Diencephalon (tissue), 1 donor: Measurements from ENCODE around the gene ABCG5. TPM values are rescaled to one million over a fixed set of nuclear protein-coding genes. Genes with fewer than 3 reads are reported as not detected.

Experiments
- small RNA-seq: library from RNA; depleted of rRNA; stranded (forward); fragments of <200 nt; gene quantifications from one replicate; pipeline ENCODE3, GENCODE V24; 2014
- total RNA-seq: library from RNA; depleted of rRNA; stranded (reverse); fragments of >200 nt; gene quantifications from one replicate; pipeline ENCODE4 v1.2.3, GENCODE V29; 2014

Gene ABCG5
- 0.23 TPM for total RNA-seq

DNA sequence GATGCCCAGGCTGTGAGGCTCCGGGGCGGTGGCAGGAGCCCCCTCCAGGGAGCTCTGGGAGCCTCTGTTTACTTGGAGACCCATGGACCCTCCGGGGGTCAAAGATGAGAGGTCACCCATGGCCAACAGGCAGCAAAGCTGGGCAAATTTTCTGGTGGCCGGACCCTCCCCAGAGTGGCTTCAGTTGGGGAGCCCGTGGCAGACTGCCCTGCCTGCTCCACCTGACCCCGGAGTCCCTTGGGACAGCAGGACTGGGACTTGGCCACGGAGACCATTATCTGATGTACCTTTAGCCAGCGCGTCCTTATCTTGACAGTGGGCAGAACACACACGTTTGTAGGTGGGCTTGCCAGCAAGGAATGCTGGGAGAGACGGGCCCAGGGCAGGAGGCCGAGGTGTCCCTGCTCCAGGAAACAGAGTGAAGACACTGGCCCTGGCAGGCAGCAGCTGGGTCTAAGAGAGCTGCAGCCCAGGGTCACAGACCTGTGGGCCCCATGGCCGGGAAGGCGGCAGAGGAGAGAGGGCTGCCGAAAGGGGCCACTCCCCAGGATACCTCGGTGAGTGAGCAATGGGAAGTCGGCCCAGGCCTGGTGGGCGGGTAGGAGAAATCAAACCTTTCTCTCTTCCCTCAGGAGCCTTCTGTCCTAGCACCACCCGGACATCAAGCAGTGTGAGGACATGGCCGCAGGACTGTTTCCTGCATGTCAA, at the start of gene ABCG5, which contains the start of gene ABCG8:
ABCG5 (minus strand) TSS at position 280 of the 708 bp plus-strand sequence; CDS start at position 120, 160 bp downstream.
ABCG8 (plus strand) TSS at position 412 of the 708 bp plus-strand sequence; CDS start at position 495, 83 bp downstream.

DNA sequence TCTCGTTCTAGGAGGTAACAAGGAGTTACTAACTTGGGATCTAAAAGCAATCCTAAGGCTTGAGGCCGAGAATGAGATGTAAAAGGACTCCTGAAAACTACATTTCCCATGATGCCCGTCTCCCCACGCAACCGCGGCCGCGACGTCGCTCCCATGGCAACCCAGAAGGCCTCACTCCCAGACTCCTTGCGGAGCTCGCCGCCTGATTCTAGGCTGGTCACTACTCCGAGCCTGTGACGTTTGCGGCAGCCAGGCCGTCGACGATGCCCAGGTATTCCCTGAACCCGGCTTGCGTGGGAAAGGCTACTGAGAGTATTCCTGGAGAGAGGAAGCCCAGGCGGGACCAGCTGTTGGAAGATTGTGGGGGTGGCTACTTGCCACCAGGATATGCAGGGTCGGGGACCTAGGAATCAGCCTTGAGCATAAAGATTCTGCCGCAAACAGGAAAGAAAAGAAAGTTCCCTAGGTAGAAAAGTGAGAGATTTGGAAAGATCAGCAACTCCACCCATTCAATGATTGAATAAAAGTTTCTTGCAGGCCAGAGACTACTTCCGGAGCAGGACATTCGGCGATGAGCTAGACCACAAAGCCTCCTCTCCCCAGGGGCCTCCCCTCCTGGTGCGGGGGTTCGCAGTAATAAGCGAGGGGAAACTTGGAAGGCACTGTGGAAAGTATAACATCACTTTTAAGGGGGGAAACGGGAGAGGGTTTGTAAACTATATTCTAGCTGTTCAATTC, 64.6 kb downstream of the ABCG5 start, which contains the start of gene DYNC2LI1:
DYNC2LI1 (plus strand) TSS at position 164 of the 738 bp plus-strand sequence; CDS start at position 264, 100 bp downstream.

Small RNA genes lying within 50 kb of the gene (small RNA-seq; reads per million reads assigned to genes)
- not detected for gene RN7SKP66

Other genes with a start within 250 kb of the ABCG5 start
- 36.2 TPM for gene THADA, start 242.8 kb downstream of the ABCG5 start, total RNA-seq
- gene PLEKHH2, start 201.6 kb downstream of the ABCG5 start, total RNA-seq: 7.6 TPM
- gene C1GALT1C1L, start 162.4 kb downstream of the ABCG5 start, total RNA-seq: 0.92 TPM
- gene DYNC2LI1, start 64.8 kb downstream of the ABCG5 start, total RNA-seq: 48.0 TPM
- gene ABCG8, start 132 bp upstream of the ABCG5 start, total RNA-seq: 1.2 TPM
- gene LRPPRC, start 157.2 kb upstream of the ABCG5 start, total RNA-seq: 117 TPM